GM12878 (cell line): ENCODE measurements around the gene CDCA7L. TPM values are rescaled to one million over a fixed set of nuclear protein-coding genes. Genes with fewer than 3 reads are reported as not detected.

Source experiments
- ATAC-seq: fragments of 200-7000 bp; cut with Tn5 transposase; 3 replicates; pipeline ENCODE4 v1.9.1; 2020; ENCODE audit warnings: mild to moderate bottlenecking, moderate library complexity
- BruUV-seq: library from RNA; stranded (reverse); fragments of 400-500 nt; replicated peaks from 2 replicates; lab custom pipeline; 2021; lab: Mats Ljungman, UMichigan
- CTCF ChIA-PET: fragments of 300-600 bp; sonication (Branson Sonifier 250); formaldehyde crosslinking; extraction: SDS; loops from one replicate; lab custom pipeline; 2021; ENCODE audit warnings: inconsistent platforms; lab: Yijun Ruan, JAX
- POLR2A ChIA-PET: fragments of 350-600 bp; formaldehyde crosslinking; extraction: SDS; loops from one replicate; lab custom pipeline; 2021; ENCODE audit warnings: inconsistent platforms; lab: Charles Lee
- RAD21 ChIA-PET: fragments of 300-600 bp; sonication (Branson Sonifier 250); formaldehyde crosslinking; loops from one replicate; lab custom pipeline; 2023; ENCODE audit warnings: antibody characterized with exemption; ENCODE audit not compliant: unreplicated experiment; lab: Charles Lee
- SMC1A ChIA-PET: fragments of 300-600 bp; sonication (Branson Sonifier 250); formaldehyde crosslinking; loops from one replicate; lab custom pipeline; 2023; ENCODE audit not compliant: unreplicated experiment, uncharacterized antibody; lab: Charles Lee
- DNase-seq: peaks from one replicate; pipeline ENCODE4 v3.0.0-alpha.2; 2011; ENCODE audit warnings: low read depth, low spot score
- FAIRE-seq: peaks from 3 replicates; lab custom pipeline; 2011; peaks lifted over from hg19 to GRCh38; lab: Jason Lieb, UNC
- H2AFZ ChIP-seq: 2 replicates; pipeline ENCODE4 v1.6.0; 2011; ENCODE audit warnings: low read depth, low read length, control low read depth; ENCODE audit not compliant: control insufficient read depth
- H3K27ac ChIP-seq: 2 replicates; pipeline ENCODE4 v1.5.1; 2011; ENCODE audit warnings: control low read depth; ENCODE audit not compliant: control insufficient read depth, insufficient read depth
- H3K27me3 ChIP-seq, 2 experiments: replicated peaks in 1 of 2; 2 replicates each; pipeline versions ENCODE4 v1.6.0 to v1.6.1; 2011; ENCODE audit warnings: low read length in 1 of 2; ENCODE audit not compliant: control insufficient read depth in 2 of 2, insufficient read depth in 2 of 2
- H3K36me3 ChIP-seq, 2 experiments: 2 replicates each; pipeline ENCODE4 v1.5.1; 2011; ENCODE audit warnings: low read length in 1 of 2; ENCODE audit not compliant: control insufficient read depth in 2 of 2, insufficient read depth in 2 of 2
- H3K4me1 ChIP-seq: 2 replicates; pipeline ENCODE4 v1.6.1; 2011; ENCODE audit warnings: mild to moderate bottlenecking, low read length, moderate library complexity, mixed read lengths; ENCODE audit not compliant: control insufficient read depth, insufficient read depth
- H3K4me2 ChIP-seq: 2 replicates; pipeline ENCODE4 v1.6.0; 2011; ENCODE audit warnings: control low read depth; ENCODE audit not compliant: control insufficient read depth, insufficient read depth
- H3K4me3 ChIP-seq: fragments of 200-600 bp; sonication (generic); 2 replicates; pipeline ENCODE4 v1.5.1; 2016
- H3K79me2 ChIP-seq: 2 replicates; pipeline ENCODE4 v1.6.0; 2011; ENCODE audit warnings: low read length; ENCODE audit not compliant: control insufficient read depth, insufficient read depth
- H3K9ac ChIP-seq: 2 replicates; pipeline ENCODE4 v1.8.0; 2011; ENCODE audit warnings: low read length, control low read depth, mixed read lengths; ENCODE audit not compliant: control insufficient read depth, insufficient read depth
- H3K9me3 ChIP-seq: replicated peaks from 3 replicates; pipeline ENCODE4 v1.5.1; 2011; ENCODE audit warnings: mild to moderate bottlenecking, low read length; ENCODE audit not compliant: control insufficient read depth, insufficient read depth
- H4K20me1 ChIP-seq: 2 replicates; pipeline ENCODE4 v1.6.0; 2011; ENCODE audit not compliant: control insufficient read depth, insufficient read depth
- ATF2 ChIP-seq: IDR thresholded peaks from 2 replicates; pipeline ENCODE4 v1.6.1; 2012; ENCODE audit warnings: low read length, inconsistent platforms
- BCLAF1 ChIP-seq: fragments of 450-650 bp; IDR thresholded peaks from 2 replicates; pipeline ENCODE4 v1.6.1; 2017; ENCODE audit warnings: antibody characterized with exemption, mild to moderate bottlenecking, moderate library complexity
- BMI1 ChIP-seq: fragments of 450-650 bp; IDR thresholded peaks from 2 replicates; pipeline ENCODE4 v1.6.1; 2016; ENCODE audit warnings: mild to moderate bottlenecking, moderate library complexity, borderline replicate concordance
- CHD2 ChIP-seq: IDR thresholded peaks from 2 replicates; pipeline ENCODE4 v1.6.1; 2011; ENCODE audit warnings: low read depth, low read length, improper control_type of control experiment, borderline replicate concordance
- DPF2 ChIP-seq: fragments of 450-650 bp; IDR thresholded peaks from 2 replicates; pipeline ENCODE4 v1.6.1; 2017; ENCODE audit warnings: mild to moderate bottlenecking
- IRF4 ChIP-seq: IDR thresholded peaks from 2 replicates; pipeline ENCODE4 v1.6.1; 2011; ENCODE audit warnings: low read depth, low read length
- JUND ChIP-seq: IDR thresholded peaks from 2 replicates; pipeline ENCODE4 v1.6.1; 2012; ENCODE audit warnings: low read depth, mild to moderate bottlenecking, low read length, improper control_type of control experiment, moderate library complexity
- MEF2B ChIP-seq: fragments of 450-650 bp; IDR thresholded peaks from 2 replicates; pipeline ENCODE4 v1.6.1; 2018; ENCODE audit warnings: mild to moderate bottlenecking, moderate library complexity; ENCODE audit not compliant: partially characterized antibody, poor library complexity, severe bottlenecking
- MTA3 ChIP-seq: IDR thresholded peaks from 2 replicates; pipeline ENCODE4 v1.6.1; 2012; ENCODE audit warnings: low read length, inconsistent platforms, borderline replicate concordance
- PBX3 ChIP-seq: IDR thresholded peaks from 2 replicates; pipeline ENCODE4 v1.6.1; 2011; ENCODE audit warnings: mild to moderate bottlenecking, low read depth, low read length, moderate library complexity; ENCODE audit not compliant: insufficient replicate concordance
- RELB ChIP-seq: fragments of 450-650 bp; IDR thresholded peaks from 2 replicates; pipeline ENCODE4 v1.6.1; 2017; ENCODE audit warnings: low read depth, mild to moderate bottlenecking, moderate library complexity
- SKIL ChIP-seq: fragments of 450-650 bp; IDR thresholded peaks from 2 replicates; pipeline ENCODE4 v1.6.1; 2017; ENCODE audit warnings: mild to moderate bottlenecking, low read depth, inconsistent platforms; ENCODE audit not compliant: poor library complexity, severe bottlenecking
- ZZZ3 ChIP-seq: IDR thresholded peaks from 2 replicates; pipeline ENCODE4 v1.6.1; 2011; ENCODE audit warnings: low read depth; ENCODE audit not compliant: control insufficient read depth, insufficient read length
- WGBS: methylation state at CpG from one replicate; pipeline ENCODE4 v1.1.6; 2016; ENCODE audit warnings: low lambda C conversion rate; ENCODE audit not compliant: insufficient replicate concordance, insufficient coverage; ENCODE audit errors: missing lambda C conversion rate; 5-methylcytosine and 5-hydroxymethylcytosine counted together
- in situ Hi-C: fragments of 300-500 bp; cut with MboI; formaldehyde crosslinking; loops from 9 replicates; pipeline ENCODE4 v1.14.3; 2018; ENCODE audit warnings: mixed read lengths
- intact Hi-C: fragments of 100-400 bp; cut with micrococcal nuclease; formaldehyde crosslinking; loops from one replicate; pipeline ENCODE4 v1.14.2; 2022; ENCODE audit not compliant: unreplicated experiment
- polyA plus RNA-seq, 11 experiments: library from polyadenylated mRNA; depleted of rRNA in 4 of 11; unstranded in 6 of 11; stranded (reverse) in 5 of 11; fragments of >200 nt; fragmentation: Nextera tagmentation in 4 of 11; fragmentation: Illumina TruSeq in 1 of 11; extraction: Ambion mirVana in 4 of 11; extraction: Trizol in 1 of 11; gene quantifications; 1 replicate in 1 of 11; 2 replicates in 10 of 11; pipeline versions ENCODE4 v1.2.1 to v1.2.3, GENCODE V29; 2011 to 2016; ENCODE audit warnings: inconsistent platforms in 2 of 11, missing spikeins in 2 of 11, low read depth in 1 of 11
- total RNA-seq, 4 experiments: library from RNA; depleted of rRNA in 3 of 4; stranded (reverse); fragments of >200 nt in 3 of 4; fragmentation: Illumina TruSeq in 1 of 4; extraction: Trizol in 1 of 4; gene quantifications; 2 replicates each; pipeline versions ENCODE4 v1.2.1 to v1.2.3, GENCODE V29; 2013 to 2021

Gene CDCA7L
- total and polyA plus RNA-seq, 10 of the 15 experiments (the other 5 are each of a cell fraction or from before 2014, with no cell fraction given), result 30.3 to 92.2 (median 68.5) TPM

- FAIRE-seq (no peak), ATAC-seq (peak; percentile 97), DNase-seq (peak; percentile 63)
- Histone ChIP-seq H3K9ac (no peak overlapping the region), H3K36me3 (no peaks in the 10 kb centered on the region), H4K20me1 (no peaks in the 10 kb centered on the region), H3K4me3 (0 out of 2 replicates have a peak overlapping the region, but pooled peaks have one; percentile 19), H3K79me2 (no peaks in the 10 kb centered on the region), H2AFZ (peak overlapping the region; percentile 54; the same call in 1 of the 2 replicates), H3K27ac (peak overlapping the region; percentile 46), H3K9me3 (no peaks in the 10 kb centered on the region), H3K4me2 (peak overlapping the region; percentile 4), H3K4me1 (peaks cover 24% of the 10 kb centered on the region), H3K27me3 (no peaks in the 10 kb centered on the region)
- in situ Hi-C loops, result no loop called here
- ChIA-PET SMC1A (interaction anchor here (0.7 to 7.8 kb wide), 3 partner anchors 20 to 458 kb away, joined by 3 to 96 read pairs (median 11); partner anchors contain the start of gene CDCA7L), CTCF (interaction anchor here (0.6 to 0.9 kb wide), 2 partner anchors 27 to 486 kb away, joined by 3 read pairs; no protein-coding TSS in a partner anchor), POLR2A (interaction anchor here (0.6 to 1.2 kb wide), 6 partner anchors 13 to 620 kb away, joined by 3 to 6 read pairs (median 4); no protein-coding TSS in a partner anchor), RAD21 (interaction anchor here (0.8 to 3.1 kb wide), 5 partner anchors 15 to 35 kb away, joined by 3 to 32 read pairs (median 3); partner anchors contain the start of gene CDCA7L)
- no TSS peak for BruUV-seq
- intact Hi-C loops, result loop anchor here (2.0 kb wide), 1 partner anchor 21 kb away; the partner anchor contains the start of gene CDCA7L
- 0% methylated on average over 1 of the region's 1 CpG for WGBS
- no peak for TF ChIP-seq ZZZ3
- peak; percentile 39; the same call in 1 of the 2 replicates for TF ChIP-seq ATF2
- TF ChIP-seq JUND, result no peak
- TF ChIP-seq CHD2, result peak; percentile 81
- TF ChIP-seq MTA3, result peak; percentile 75; the same call in 1 of the 2 replicates
- TF ChIP-seq RELB, result peak; percentile 61; the same call in 1 of the 2 replicates
- no peak for TF ChIP-seq BCLAF1
- TF ChIP-seq PBX3, result no peak
- TF ChIP-seq DPF2, result peak; percentile 84
- TF ChIP-seq IRF4, result 0 out of 2 replicates have a peak, but pooled peaks have one; percentile 59
- TF ChIP-seq BMI1, result peak; percentile 60; the same call in 1 of the 2 replicates
- TF ChIP-seq MEF2B, result peak; percentile 65
- TF ChIP-seq SKIL, result peak; percentile 70
These were observed 20.6 kb upstream of the CDCA7L start for GRCh38 chr7:21966271-21966670.
